ENCODE results near the gene CEACAM16. TPM values are rescaled to one million over a fixed set of nuclear protein-coding genes. Genes with fewer than 3 reads are reported as not detected.
A peak's percentile ranks its signal among the peaks of the same experiment; 100 is the strongest.
"Not testable (repeated sequence)": the region's sequence is repeated elsewhere in the genome, so short reads cannot be mapped to it uniquely, and the experiment has no call there.

CEACAM16 gene, protein sequence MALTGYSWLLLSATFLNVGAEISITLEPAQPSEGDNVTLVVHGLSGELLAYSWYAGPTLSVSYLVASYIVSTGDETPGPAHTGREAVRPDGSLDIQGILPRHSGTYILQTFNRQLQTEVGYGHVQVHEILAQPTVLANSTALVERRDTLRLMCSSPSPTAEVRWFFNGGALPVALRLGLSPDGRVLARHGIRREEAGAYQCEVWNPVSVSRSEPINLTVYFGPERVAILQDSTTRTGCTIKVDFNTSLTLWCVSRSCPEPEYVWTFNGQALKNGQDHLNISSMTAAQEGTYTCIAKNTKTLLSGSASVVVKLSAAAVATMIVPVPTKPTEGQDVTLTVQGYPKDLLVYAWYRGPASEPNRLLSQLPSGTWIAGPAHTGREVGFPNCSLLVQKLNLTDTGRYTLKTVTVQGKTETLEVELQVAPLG
- under 0.01 TPM in 1 of 2 replicates, not detected in the other for total RNA-seq

DNA sequence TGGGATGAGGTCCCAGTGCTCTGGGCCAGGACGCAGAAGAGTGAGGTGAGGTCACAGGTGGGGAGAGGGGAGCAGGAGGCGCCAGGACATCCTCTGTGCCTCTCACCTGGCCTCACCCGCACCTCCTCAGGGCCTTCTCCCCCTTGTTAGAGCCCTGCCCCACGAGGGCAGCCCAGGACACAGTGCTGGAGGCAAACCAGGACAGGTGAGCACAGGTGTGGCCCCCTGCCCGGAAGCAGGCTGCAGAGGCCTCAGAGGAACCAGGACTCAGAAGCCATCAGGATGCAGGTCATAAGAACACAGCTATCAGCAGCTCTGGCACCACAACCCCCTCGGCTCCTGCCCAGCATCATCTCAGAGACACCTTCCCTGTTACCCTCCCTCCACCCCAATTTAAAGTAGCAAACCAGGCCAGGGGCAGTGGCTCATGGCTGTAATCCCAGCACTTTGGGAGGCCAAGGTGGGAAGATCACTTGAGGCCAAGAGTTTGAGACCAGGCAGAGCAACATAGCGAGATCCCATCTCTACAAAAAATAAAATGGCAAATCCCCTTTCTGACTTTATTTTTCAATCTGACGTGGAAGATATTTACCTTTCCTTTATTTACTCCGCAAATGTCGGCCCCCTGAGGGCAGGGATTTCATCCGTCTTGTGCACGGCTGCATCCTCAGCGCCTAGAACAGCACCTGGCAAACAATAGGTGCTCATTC lies at the start of gene CEACAM16:
TSS of gene CEACAM16 (plus strand) at position 660 of the 710 bp plus-strand sequence. CDS start 2,306 bp downstream, outside the sequence.
- DNase-seq (ENCODE audit: low read depth in 2 of 2): no peak

DNA sequence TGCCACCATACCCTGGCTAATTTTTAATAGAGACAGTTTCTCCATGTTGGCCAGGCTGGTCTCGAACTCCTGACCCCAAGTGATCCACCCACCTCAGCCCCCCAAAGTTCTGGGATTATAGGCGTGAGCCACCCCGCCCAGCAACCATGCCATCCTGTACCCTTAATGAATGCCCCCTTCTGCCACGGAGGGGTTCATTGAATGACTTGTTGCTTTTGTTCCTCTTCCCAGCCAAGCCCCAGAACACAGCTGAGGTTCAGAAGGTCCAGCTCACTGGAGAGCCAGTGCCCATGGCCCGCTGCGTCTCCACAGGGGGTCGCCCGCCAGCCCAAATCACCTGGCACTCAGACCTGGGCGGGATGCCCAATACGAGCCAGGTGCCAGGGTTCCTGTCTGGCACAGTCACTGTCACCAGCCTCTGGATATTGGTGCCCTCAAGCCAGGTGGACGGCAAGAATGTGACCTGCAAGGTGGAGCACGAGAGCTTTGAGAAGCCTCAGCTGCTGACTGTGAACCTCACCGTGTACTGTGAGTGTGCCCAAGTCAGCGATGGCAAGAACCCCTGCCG lies 49.3 kb upstream of the CEACAM16 start:
- no peak for DNase-seq (ENCODE audit: low read depth in 2 of 2)

DNA sequence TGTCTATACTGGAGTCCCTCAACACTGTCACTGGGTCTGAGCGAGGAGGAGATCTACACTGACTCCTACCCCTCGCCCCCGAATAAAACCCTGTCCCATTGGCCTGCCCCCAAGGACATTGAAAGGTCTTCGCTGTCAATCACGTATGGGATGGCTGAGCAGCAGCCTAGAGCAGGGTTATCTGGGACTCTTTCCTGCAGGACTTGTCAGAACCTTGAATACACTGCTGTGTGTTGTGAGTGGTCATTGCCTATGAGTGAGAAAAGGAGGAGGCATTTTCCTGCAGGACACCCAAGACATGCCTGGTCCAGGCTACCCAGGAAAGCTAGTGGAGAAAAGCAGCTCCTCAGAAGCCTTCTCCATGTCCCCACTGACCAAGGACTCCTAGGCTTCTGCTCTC lies 45.6 kb upstream of the CEACAM16 start:
- DNase-seq (ENCODE audit: low read depth in 2 of 2): no peak

DNA sequence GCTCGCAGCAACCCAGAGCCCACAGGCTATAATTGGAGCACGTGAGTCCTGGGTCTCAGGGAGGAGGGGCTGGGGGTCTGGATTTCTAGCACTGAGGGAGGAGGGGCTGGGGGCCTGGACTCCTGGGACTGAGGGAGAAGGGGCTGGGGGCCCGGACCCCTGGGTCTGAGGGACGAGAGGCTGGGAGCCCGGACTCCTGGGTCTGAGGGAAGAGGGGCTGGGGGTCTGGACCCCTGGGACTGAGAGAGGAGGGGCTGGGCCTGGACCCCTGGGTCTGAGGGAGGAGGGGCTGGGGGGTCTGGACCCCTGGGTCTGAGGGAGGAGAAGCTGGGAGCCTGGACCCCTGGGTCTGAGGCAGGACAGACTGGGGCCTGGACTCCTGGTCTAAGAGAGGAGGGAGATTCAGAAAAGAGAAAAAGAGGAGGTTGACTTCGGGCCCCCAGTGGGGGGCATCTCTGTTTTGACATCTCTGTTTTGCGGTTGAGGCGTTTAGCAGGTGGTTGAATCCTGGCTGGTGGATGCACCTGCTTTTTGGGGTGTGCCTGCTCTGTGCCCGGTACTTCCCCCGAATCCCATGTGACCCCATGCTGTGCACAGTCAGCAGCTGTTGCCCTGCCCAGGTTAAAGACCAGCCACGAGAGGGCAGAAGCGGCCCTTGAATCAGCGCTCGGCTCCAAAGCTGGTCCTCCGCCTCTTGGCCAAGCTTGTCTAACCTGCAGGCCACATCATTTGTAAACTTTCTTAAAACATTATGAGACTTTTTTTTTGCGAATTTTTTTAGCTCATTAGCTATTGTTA lies 44.8 kb upstream of the CEACAM16 start:
- DNase-seq (ENCODE audit: low read depth in 2 of 2): peak; percentile 77

DNA sequence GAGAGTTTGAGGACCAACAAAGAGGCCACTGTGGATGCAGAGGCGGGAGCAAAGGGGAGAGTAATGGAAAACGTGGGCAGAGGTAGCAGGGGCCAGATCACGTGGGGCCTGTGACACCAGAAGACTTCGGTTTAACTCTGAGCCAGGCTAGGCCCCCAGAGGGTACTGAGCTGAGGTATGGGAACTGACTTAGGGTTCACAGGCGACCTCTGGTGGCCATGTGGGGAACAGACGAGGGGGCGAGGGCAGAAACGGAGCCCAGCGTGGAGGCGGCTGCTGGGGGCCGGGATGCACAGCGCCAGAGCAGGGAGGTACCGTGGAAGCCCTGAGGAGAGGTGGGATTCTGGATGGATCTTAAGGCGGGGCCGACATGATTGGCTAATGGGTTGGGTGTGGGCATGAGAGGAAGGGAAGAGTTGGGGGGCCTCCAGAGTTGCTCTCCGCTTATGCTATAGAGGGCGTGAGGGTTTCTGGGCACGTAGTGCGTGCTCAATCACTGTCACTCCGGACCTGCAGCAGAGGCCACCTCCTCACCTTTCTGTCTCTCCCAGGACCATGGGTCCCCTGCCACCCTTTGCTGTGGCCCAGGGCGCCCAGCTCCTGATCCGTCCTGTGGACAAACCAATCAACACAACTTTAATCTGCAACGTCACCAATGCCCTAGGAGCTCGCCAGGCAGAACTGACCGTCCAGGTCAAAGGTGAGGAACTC lies 41.6 kb upstream of the CEACAM16 start:
- DNase-seq (ENCODE audit: low read depth in 2 of 2): peak; percentile 68 to 76

DNA sequence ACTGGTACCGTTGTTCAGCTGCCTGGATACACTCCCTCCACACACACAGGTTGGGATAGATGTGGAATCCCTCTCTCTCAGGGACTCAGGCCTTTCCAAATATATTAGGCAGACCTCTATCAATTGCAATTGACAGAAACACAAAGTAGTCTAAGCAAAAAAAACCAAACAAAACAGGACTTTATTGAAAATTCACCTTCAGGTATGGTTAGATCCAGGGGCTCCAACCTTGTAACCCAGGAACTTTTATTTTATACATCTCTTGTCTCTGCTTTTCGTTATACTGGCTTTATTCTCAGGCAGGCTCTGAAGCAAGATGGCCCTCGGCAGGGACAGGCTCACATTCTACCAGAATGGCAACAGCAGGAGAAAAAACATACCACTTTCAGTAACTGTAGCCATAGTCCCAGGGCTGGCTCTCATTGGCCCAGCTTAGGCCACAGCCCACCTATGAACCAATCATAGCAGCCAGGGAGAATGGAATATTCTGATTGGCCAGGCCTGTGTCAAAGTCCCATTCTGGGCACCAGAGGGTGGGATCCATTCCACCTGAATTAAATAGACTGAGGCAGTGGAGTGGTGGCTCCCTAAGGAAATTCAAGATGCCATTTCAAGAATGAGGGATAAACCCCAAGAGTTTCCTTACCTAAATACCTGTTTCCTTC lies 40.8 kb upstream of the CEACAM16 start:
- peak in 1 of 2 donors; percentile 47 for DNase-seq (ENCODE audit: low read depth in 2 of 2)

DNA sequence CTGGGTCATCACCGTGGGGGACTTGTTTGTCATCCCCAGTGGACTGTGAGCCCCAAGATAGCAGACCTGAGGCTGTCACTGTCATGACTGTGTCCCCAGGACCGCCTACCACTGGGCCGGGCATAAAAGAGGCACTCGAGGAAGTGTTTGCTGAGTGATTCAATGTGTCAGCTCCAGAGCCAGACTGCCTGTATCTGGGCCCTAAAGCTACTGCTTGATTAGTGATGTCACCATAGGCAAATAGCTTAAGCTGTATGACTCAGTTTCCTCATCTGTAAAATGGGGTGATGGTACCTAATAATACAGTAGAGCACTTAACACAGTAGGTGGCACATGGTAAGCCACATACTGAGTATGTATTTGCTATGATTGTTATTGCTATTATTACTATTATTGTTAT lies 38.9 kb upstream of the CEACAM16 start:
- DNase-seq (ENCODE audit: low read depth in 2 of 2): no peak

DNA sequence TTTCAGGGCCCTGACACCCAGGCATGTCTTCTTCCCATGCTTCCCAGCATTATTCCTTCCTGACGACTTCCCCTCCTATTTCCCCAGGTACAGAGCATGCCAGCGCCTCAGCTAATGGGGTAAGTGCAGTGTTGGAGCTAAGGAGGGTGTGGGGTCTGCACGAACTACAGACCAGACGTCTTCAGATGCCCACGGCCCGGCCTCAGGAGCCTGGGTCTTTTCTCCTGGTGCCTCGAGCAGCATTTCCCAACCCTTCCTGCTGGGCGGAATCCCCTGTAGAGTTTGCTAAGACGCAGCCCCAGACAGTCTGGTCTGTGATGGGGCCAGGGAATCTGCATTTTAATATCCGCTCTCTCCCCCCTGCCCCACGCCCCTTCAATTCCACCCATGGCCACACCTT lies 37.7 kb upstream of the CEACAM16 start:
- no peak for DNase-seq (ENCODE audit: low read depth in 2 of 2)

DNA sequence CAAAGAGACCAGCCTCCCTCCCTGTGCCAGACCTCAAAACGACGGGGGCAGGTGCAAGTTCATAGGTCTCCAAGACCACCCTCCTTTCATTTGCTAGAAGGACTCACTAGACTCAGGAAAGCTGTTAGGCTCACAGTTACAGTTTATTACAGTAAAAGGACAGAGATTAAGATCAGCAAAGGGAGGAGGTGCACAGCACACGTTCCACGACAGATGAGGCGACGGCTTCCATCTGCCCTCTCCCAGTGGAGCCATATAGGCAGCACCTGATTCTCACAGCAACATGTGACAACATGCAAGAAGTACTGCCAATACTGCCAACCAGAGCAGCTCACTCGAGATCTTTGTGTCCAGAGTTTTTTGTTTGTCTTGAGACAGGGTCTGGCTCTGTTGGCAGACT lies 37.0 kb upstream of the CEACAM16 start:
- no peak for DNase-seq (ENCODE audit: low read depth in 2 of 2)

DNA sequence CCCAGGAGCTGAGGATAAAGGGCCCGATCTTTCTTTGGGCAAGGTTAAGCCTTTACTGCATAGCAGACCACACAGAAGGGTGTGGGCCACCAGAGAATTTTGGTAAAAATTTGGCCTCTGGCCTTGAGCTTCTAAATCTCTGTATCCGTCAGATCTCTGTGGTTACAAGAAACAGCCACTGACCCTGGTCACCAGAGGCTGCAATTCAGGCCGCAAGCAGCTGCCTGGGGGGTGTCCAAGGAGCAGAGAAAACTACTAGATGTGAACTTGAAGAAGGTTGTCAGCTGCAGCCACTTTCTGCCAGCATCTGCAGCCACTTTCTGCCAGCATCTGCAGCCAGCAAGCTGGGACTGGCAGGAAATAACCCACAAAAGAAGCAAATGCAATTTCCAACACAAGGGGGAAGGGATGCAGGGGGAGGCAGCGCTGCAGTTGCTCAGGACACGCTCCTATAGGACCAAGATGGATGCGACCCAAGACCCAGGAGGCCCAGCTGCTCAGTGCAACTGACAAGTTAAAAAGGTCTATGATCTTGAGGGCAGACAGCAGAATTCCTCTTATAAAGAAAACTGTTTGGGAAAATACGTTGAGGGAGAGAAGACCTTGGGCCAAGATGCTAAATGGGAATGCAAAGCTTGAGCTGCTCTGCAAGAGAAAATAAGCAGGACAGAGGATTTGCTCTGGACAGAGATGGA lies 36.1 kb upstream of the CEACAM16 start:
- no peak for DNase-seq (ENCODE audit: low read depth in 2 of 2)

DNA sequence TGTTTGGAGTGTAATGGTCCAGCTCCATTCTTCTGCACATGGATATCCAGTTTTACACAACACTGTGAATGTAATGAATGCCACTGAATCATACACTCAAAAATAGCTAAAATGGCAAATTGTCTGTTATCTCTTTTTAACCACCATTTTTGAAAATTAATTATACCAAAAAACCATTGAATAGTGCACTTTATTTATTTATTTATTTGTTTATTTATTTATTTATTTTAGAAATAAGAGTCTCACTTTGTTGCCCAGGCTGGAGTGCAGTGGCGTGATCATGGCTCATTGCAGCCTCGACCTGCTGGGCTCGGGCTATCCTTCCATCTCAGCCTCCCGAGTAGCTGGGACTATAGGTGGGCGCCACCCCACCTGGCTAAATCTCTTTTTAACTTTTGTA lies 35.0 kb upstream of the CEACAM16 start:
- no peak for DNase-seq (ENCODE audit: low read depth in 2 of 2)

DNA sequence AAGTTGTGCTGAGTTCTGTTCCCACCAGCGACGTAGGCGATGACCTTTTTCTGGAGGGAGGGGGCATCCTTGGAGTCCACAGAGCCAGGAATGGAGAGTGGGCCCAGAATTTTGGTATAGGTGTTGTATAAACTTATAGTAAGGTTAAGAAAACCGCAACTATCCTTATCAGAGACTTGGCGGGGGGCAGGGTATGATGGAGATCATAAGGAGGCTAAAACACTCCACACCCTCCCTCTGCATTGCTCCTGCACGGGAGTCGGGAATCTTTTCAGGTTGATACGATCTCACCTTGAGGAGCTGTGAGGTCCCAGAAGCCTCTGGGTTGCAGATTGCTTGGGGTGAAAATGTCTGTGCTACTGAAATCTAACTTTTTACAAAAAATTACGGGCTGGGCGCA lies 34.0 kb upstream of the CEACAM16 start:
- DNase-seq (ENCODE audit: low read depth in 2 of 2): no peak

DNA sequence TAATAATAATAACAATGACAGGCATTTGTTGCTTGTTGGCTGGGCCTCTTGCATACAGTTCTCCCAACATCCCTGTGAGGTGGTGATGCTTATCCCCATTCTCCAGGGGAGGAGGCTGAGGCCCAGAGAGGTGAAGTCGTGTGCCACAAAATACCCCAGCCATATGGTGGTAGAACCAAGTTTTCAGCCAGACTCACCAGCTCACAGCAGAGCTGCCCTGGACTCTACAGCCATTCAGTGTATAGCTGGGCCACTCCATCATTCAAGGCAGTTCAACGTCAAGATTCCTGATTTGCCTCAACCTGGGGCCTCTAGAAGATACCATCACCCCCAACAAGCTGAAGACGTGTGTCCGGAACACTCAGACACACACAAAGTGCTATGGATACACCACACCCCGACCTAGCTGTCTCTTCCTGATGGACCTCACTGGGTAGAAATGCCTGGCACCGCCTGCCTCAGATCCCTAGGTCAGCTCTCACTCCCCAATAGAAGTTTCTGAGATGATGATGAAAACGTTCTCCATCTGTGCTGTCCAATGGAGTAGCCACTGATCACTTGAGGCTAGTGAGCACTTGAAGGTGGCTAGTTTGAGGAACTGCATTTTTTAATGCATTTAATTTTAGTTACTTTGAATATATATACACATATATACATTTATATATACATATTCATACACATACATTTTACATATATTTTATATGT lies 31.9 kb upstream of the CEACAM16 start:
- no peak for DNase-seq (ENCODE audit: low read depth in 2 of 2)

DNA sequence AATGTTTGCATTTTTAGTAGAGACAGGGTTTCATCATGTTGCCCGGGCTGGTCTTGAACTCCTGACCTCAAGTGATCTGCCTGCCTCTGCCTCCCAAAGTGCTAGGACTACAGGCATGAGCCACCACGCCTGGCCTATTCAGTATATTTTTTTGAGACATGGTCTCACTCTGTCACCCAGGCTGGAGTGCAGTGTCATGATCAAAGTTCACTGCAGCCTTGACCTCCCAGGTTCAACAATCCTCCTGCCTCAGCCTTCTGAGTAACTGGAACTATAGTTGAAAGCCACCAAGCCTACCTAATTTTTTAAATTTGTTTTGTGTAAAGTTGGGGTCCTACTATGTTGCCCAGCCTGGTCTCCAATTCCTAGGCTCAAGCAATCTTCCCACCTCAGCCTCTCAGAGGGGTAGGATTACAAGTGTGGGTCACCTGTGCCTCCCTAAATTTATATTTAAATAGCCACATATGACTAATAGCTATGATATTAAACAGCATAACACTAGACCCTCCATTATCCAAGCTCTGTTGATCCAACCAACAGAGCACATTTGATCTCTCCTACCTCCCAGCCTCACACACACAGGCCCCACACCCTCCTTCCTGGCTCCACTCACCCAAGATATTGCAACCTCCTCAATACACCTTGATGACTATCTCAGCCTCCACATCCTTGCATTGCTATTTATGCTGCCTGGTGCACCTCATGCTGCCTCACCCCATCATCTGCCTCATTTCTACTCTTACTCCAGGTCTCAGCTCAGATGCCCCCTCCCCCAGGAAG lies 29.8 kb upstream of the CEACAM16 start:
- no peak for DNase-seq (ENCODE audit: low read depth in 2 of 2)

DNA sequence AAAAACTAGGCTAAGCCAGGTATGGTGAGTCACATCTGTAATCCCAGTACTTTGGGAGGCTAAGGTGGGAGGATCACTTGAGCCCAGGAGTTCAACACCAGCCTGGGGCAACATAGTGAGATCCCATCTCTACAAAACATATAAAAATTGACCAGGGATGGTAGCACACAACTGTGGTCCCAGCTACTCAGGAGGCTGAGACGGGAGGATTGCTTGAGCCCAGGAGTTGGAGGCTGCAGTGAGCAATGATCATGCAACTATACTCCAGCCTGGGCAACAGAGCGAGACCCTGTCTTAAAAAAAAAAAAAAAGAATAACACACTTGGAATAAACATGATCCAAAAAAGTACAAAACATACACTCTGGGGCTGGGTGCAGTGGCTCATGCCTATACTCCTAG lies 28.9 kb upstream of the CEACAM16 start:
- DNase-seq (ENCODE audit: low read depth in 2 of 2): not testable (repeated sequence)

DNA sequence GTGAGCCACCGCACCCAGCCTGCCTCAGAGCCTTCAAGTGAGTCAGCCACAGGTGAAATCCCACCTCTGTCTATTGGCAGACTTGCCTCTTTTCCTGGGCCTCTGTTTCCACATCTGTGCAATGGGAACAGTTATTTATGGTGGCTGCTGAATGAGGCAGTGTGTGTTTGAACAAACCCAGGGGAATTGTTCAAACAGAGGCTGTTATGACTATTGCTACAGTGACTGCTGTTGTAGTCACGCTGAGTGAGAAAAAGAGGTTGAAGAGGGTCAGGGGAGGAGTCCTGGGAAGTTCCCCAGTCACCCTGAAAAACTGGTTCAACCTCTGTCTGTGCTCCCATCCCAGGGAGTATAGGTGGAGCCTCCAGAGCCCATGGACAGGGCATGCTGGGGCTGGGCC lies 27.6 kb upstream of the CEACAM16 start, which contains the start of gene CEACAM19:
TSS of gene CEACAM19 (plus strand) at position 83 of the 400 bp plus-strand sequence. CDS start 450 bp downstream, outside the sequence.
- no peak for DNase-seq (ENCODE audit: low read depth in 2 of 2)

DNA sequence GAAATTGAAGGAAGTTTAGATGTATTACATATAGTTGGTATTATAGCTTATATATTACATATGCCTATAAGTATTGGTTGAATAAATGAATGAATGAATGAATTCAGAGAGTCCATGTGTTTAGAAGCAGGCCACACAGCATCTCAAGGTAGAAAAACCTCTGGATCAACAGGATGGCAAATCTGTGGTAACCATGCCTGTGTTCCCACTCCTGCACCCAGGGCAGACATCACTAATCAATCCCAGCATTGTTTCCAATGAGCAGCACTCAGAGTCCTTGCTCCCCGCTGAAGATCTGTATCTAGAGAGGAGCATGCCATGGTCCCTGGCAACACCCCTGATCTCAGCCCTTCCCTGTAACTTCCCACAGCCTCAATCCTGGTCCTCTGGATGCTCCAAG lies 26.7 kb upstream of the CEACAM16 start:
- no peak for DNase-seq (ENCODE audit: low read depth in 2 of 2)

DNA sequence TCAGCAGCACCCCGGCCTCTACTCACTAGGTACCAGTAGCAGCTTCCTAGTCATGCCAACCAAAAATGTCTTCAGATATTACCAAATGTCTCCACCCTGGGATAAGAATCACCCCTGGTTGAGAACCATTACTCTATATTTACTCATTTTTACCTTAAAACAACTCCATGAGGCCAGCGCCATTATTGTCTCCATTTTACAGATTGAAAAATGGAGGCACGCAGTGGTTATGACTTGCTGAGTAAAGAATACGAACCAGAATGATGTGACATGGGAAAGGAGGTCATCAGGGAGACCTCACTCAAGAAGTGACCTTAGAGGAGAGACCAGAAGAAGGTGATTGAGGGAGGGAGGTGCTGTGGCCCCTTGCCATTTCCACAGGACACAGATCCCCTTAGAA lies 25.4 kb upstream of the CEACAM16 start:
- DNase-seq (ENCODE audit: low read depth in 2 of 2): no peak

Data from lung microvascular endothelial cell (primary cell).